Gastrocnemius medialis (tissue), 4 donors: ENCODE data around the gene DNAH3.

ENCODE experiments used
- POLR2A ChIP-seq, 2 donors: fragments of 450-650 bp; IDR thresholded peaks; one replicate each; pipeline ENCODE4 v1.6.1; 2017; ENCODE audit warnings: antibody characterized with exemption in 2 of 2, mild to moderate bottlenecking in 2 of 2, moderate library complexity in 2 of 2
- TF ChIP-seq, protein P1 (sequence below), 5 experiments: fragments of 450-650 bp in 3 of 5; fragments of 200-600 bp in 2 of 5; sonication (generic) in 2 of 5; IDR thresholded peaks in 4 of 5; conservative IDR thresholded peaks in 1 of 5; 1 replicate in 4 of 5; 2 replicates in 1 of 5; pipeline ENCODE4 v1.5.1; 2016 to 2019; ENCODE audit warnings: antibody characterized with exemption in 5 of 5, mild to moderate bottlenecking in 3 of 5, moderate library complexity in 3 of 5

DNA sequence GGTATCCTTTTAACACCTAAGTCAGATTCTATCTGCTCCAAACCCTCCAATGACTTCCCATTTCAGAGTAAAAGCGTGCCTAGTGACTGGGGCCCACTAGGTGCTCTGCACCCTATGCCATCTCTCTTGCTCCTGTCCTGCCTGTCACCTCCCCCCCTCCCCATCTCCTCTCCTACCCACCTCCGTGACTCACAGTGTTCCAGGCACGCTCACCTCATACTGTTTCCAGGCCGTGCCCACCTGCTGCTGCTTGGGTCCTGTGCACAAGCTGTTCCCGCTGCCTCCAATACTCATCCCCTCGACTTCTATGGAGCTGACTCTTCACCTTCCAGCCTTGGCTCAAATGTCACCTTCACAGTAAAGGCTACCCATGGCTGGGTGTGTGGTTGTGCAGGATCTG is 21.7 kb downstream of the DNAH3 start:
- TF ChIP-seq, protein P1, sequence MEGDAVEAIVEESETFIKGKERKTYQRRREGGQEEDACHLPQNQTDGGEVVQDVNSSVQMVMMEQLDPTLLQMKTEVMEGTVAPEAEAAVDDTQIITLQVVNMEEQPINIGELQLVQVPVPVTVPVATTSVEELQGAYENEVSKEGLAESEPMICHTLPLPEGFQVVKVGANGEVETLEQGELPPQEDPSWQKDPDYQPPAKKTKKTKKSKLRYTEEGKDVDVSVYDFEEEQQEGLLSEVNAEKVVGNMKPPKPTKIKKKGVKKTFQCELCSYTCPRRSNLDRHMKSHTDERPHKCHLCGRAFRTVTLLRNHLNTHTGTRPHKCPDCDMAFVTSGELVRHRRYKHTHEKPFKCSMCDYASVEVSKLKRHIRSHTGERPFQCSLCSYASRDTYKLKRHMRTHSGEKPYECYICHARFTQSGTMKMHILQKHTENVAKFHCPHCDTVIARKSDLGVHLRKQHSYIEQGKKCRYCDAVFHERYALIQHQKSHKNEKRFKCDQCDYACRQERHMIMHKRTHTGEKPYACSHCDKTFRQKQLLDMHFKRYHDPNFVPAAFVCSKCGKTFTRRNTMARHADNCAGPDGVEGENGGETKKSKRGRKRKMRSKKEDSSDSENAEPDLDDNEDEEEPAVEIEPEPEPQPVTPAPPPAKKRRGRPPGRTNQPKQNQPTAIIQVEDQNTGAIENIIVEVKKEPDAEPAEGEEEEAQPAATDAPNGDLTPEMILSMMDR (IDR thresholded peaks at IDR 0.05 in 4 of 5, conservative IDR thresholded peaks at IDR 0.05 in 1 of 5): no peak
- TF ChIP-seq POLR2A (IDR thresholded peaks at IDR 0.05): no peak
